ENCODE results near the gene RNF213.
"Not testable (repeated sequence)": the region's sequence is repeated elsewhere in the genome, so short reads cannot be mapped to it uniquely, and the experiment has no call there.

Gene RNF213

DNA sequence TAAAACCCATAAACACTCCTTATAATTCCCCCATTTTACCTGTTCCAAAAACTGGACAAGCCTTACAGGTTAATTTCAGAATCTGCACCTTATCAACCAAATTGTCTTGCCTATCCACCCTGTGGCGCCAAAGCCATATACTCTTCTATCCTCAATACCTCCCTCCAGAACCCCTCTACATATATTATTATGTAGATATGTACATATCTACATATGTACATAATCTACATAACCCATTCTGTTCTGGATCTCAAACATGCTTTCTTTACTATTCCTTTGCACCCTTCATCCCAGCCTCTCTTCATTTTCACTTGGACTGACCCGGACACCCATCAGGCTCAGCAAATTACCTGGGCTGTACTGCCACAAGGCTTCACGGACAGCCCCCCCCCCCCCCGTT, 142.3 kb downstream of the RNF213 start:
- TF ChIP-seq, protein P1, sequence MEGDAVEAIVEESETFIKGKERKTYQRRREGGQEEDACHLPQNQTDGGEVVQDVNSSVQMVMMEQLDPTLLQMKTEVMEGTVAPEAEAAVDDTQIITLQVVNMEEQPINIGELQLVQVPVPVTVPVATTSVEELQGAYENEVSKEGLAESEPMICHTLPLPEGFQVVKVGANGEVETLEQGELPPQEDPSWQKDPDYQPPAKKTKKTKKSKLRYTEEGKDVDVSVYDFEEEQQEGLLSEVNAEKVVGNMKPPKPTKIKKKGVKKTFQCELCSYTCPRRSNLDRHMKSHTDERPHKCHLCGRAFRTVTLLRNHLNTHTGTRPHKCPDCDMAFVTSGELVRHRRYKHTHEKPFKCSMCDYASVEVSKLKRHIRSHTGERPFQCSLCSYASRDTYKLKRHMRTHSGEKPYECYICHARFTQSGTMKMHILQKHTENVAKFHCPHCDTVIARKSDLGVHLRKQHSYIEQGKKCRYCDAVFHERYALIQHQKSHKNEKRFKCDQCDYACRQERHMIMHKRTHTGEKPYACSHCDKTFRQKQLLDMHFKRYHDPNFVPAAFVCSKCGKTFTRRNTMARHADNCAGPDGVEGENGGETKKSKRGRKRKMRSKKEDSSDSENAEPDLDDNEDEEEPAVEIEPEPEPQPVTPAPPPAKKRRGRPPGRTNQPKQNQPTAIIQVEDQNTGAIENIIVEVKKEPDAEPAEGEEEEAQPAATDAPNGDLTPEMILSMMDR (IDR thresholded peaks at IDR 0.05; ENCODE audit: control extremely low read depth, extremely low read depth, low read depth, missing control alignments), result no peak
- ChIA-PET CTCF (no interaction called here), POLR2A (no interaction called here)
- DNase-seq (ENCODE audit: extremely low spot score), result no peak

DNA sequence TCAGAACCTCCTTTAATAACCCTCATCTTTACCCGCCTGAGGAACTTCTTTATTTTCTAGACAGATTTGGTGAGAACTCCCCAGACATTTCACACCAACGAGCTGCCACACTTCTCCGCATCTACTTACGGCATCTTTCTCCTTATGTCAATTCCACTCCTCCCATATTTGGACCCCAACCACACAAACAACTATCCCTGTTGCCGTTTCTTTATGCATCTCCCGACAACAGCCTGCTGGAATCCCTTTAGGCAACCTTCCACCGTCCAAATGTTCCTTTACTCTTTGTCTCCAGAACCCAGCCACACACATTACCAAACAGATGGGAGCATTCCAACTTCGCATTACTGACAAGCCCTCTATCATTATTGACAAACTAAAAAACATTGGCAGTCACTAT, 145.5 kb downstream of the RNF213 start:
- CTCF ChIA-PET, result no interaction called here

DNA sequence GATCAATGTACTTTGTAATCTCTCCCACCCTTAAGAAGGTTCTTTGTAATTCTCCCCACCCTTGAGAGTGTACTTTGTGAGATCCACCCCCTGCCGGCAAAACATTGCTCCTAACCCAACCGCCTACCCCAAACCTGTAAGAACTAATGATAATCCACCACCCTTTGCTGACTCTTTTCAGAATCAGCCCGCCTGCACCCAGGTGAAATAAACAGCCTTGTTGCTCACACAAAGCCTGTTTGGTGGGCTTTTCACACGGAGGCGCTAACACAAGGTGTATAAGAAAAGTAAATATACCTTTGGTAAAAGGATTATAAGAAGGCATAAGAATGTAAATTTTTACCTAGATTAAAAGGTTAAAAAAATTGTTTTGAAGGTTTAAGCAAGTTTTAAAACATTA, 147.3 kb downstream of the RNF213 start:
- POLR2A ChIA-PET; DNase-seq (ENCODE audit: extremely low spot score); CTCF ChIA-PET: not testable (repeated sequence)

More for the DNA sequence above, 145.5 kb downstream of the RNF213 start:
- DNase-seq (ENCODE audit: extremely low spot score), result no peak
- POLR2A ChIA-PET, result no interaction called here
- TF ChIP-seq, protein P1 (IDR thresholded peaks at IDR 0.05; ENCODE audit: control extremely low read depth, extremely low read depth, low read depth, missing control alignments), result no peak

DNA sequence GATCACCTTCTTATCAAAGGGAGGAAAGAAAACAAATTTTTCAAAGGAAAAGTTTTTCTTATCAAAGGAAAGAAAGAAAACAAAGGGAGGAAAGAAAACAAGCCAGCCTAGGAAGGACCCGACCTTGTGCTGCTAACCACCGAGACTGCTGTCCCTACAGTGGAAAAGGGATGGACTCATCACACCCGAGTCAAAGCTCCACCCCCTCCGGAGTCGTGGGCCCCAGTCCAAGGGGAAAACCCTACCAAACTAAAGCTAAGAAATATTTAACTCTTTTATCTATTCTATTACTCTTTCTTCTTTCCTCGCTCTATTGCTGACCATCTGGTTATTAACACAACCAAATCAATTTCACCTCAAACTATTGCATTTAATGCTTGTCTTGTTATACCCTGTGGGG, 148.2 kb downstream of the RNF213 start:
- ChIA-PET POLR2A (no interaction called here), CTCF (interaction anchor here (1.0 kb wide), 1 partner anchor 213 kb away, joined by 3 read pairs; no protein-coding TSS in a partner anchor)
- TF ChIP-seq, protein P1 (IDR thresholded peaks at IDR 0.05; ENCODE audit: control extremely low read depth, extremely low read depth, low read depth, missing control alignments), result no peak
- DNase-seq (ENCODE audit: extremely low spot score), result no peak

DNA sequence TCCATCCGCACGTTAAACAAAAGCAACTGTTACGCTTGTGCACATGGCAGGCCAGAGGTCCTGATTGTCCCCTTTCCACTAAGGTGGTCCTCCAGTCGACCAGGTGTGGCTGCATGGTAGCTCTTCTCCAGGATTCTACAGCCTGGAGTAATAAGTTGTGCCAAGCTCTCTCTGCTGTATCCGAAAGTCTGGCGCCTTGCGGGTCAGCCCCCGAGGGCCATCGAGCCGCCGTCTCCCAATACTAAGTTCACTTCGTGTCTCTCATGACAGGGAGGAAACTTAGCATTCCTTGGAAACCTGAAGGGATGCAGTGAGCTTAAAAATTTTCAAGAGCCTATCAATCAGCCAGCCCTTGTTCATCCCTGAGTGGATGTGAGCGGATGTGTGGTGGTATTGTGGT, 149.0 kb downstream of the RNF213 start:
- TF ChIP-seq, protein P1 (IDR thresholded peaks at IDR 0.05; ENCODE audit: control extremely low read depth, extremely low read depth, low read depth, missing control alignments), result no peak
- ChIA-PET CTCF (no interaction called here), POLR2A (no interaction called here)
- DNase-seq (ENCODE audit: extremely low spot score), result no peak

DNA sequence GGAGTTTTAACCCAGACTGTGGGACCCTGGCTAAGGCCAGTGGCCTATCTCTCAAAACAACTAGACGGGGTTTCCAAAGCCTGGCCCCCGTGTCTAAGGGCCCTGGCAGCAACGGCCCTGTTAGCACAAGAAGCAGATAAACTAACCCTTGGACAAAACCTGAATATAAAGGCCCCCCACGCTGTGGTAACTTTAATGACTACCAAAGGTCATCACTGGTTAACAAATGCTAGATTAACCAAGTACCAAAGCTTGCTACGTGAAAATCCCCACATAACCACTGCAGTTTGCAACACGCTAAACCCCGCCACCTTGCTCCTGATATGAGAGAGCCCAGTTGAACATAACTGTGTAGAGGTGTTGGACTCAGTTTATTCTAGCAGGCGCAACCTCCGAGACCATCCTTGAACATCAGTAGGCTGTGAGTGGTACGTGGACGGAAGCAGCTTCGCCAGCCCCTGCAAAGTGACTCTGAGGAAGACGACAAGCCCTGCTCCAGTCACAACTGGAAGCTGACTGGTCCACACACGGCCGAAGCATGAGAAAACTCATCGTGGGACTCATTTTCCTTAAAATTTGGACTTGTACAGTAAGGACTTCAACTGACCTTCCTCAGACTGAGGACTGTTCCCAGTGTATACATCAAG, 149.9 kb downstream of the RNF213 start:
- CTCF ChIA-PET; DNase-seq (ENCODE audit: extremely low spot score); POLR2A ChIA-PET: not testable (repeated sequence)

DNA sequence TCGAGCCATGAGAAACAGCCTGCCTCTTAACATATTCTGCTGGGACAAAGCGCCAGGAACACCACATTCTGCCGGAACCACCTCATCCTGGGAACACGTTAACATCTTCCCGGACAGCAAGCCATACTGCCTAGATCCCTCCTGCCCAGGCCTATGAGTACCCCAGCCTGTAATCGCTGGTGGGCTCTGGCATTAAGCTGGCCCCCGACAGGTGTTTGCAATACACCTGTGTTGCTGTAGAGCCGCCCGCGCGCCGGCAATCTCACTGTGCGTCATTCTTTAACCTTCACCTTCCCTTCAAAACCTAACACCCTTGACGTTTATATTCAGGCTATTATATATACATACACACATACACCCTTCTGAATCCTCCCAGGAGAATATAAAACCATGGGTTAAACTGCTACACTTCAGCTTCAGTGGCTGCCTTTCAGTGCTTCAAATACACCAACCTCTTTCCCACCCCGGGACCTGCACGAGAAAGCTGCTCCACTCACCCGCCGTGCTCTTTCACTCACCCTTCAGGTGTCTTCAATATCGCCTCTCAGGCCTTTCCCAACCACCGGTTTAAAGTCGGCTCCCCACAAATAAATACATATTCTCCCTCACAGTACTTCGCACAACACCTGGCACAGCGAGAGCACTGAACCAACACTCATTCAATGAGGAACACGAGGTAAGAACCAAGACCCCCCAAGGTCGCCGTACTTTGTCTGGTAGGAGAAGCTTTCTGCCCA, 153.3 kb downstream of the RNF213 start:
- DNase-seq (ENCODE audit: extremely low spot score), result peak; percentile 13
- ChIA-PET POLR2A (no interaction called here), CTCF (interaction anchor here (1.3 to 1.9 kb wide), 3 partner anchors 10 to 162 kb away, joined by 3 to 5 read pairs (median 4); no protein-coding TSS in a partner anchor)
- TF ChIP-seq, protein P1 (IDR thresholded peaks at IDR 0.05; ENCODE audit: control extremely low read depth, extremely low read depth, low read depth, missing control alignments), result no peak

Data from GM10248 (cell line).